HEK293 (cell line): Measurements from ENCODE around the gene PHACTR1.

Experiments
- CTCF ChIA-PET: fragments of 350-600 bp; formaldehyde crosslinking; extraction: SDS; loops from one replicate; lab custom pipeline; 2021; ENCODE audit warnings: antibody characterized with exemption; lab: Yijun Ruan, JAX
- POLR2A ChIA-PET: fragments of 300-600 bp; formaldehyde crosslinking; extraction: SDS; loops from one replicate; lab custom pipeline; 2020; ENCODE audit warnings: antibody characterized with exemption, inconsistent platforms; lab: Yijun Ruan, JAX
- H3K27ac ChIP-seq: fragments of 200-500 bp; sonication (Bioruptor generic); 2 replicates; pipeline ENCODE4 v1.5.1; 2014; ENCODE audit warnings: low read depth, low read length, control low read depth, inconsistent platforms; ENCODE audit errors: extremely low read depth
- H3K36me3 ChIP-seq, 2 experiments: fragments of 200-500 bp in 1 of 2; sonication (Bioruptor generic) in 1 of 2; 1 replicate in 1 of 2; 2 replicates in 1 of 2; pipeline ENCODE4 v1.5.1; 2014 to 2017; ENCODE audit warnings: inconsistent platforms in 2 of 2, low read length in 2 of 2; ENCODE audit not compliant: control insufficient read depth in 2 of 2, insufficient read depth in 1 of 2
- H3K4me1 ChIP-seq: fragments of 200-500 bp; sonication (Bioruptor generic); 2 replicates; pipeline ENCODE4 v1.5.1; 2014; ENCODE audit warnings: mild to moderate bottlenecking, low read length, inconsistent platforms; ENCODE audit not compliant: control insufficient read depth, insufficient read depth
- H3K4me3 ChIP-seq: 2 replicates; pipeline ENCODE4 v1.5.1; 2011; ENCODE audit warnings: low read depth, mild to moderate bottlenecking, control low read depth, low read length, moderate library complexity
- H3K9me3 ChIP-seq: fragments of 200-500 bp; sonication (Bioruptor generic); 2 replicates; pipeline ENCODE4 v1.5.1; 2014; ENCODE audit warnings: low read depth, low read length, inconsistent platforms; ENCODE audit not compliant: control insufficient read depth, insufficient read depth
- EGR2 ChIP-seq: fragments of 450-650 bp; formaldehyde crosslinking; IDR thresholded peaks from 2 replicates; pipeline ENCODE4 v1.5.1; 2016; ENCODE audit warnings: low read depth, missing biosample characterization, missing genetic modification characterization
- HOXA7 ChIP-seq: sonication (generic); formaldehyde crosslinking; IDR thresholded peaks from 2 replicates; pipeline ENCODE4 v1.8.1; 2022; ENCODE audit warnings: missing genetic modification reagents, borderline replicate concordance
- KLF7 ChIP-seq: fragments of 450-650 bp; formaldehyde crosslinking; IDR thresholded peaks from 2 replicates; pipeline ENCODE4 v1.5.1; 2016; ENCODE audit warnings: missing biosample characterization, missing genetic modification characterization, borderline replicate concordance
- PRDM1 ChIP-seq: fragments of 450-650 bp; formaldehyde crosslinking; IDR thresholded peaks from 2 replicates; pipeline ENCODE4; 2016; ENCODE audit warnings: missing biosample characterization, missing genetic modification characterization
- REST ChIP-seq: fragments of 450-650 bp; formaldehyde crosslinking; IDR thresholded peaks from 2 replicates; pipeline ENCODE4 v1.5.1; 2016; ENCODE audit warnings: missing biosample characterization, missing genetic modification characterization
- SCRT1 ChIP-seq: fragments of 450-650 bp; formaldehyde crosslinking; IDR thresholded peaks from 2 replicates; pipeline ENCODE4 v1.5.1; 2016; ENCODE audit warnings: missing biosample characterization, missing genetic modification characterization, borderline replicate concordance
- TRIM28 ChIP-seq: IDR thresholded peaks from 2 replicates; pipeline ENCODE4 v1.6.1; 2011; ENCODE audit warnings: low read length, control low read depth, borderline replicate concordance
- ZBTB10 ChIP-seq: fragments of 450-650 bp; formaldehyde crosslinking; IDR thresholded peaks from 2 replicates; pipeline ENCODE4 v1.5.1; 2016; ENCODE audit warnings: missing biosample characterization, missing genetic modification characterization
- ZEB2 ChIP-seq: fragments of 450-650 bp; formaldehyde crosslinking; IDR thresholded peaks from 2 replicates; pipeline ENCODE4 v1.5.1; 2016; ENCODE audit warnings: missing biosample characterization, missing genetic modification characterization
- ZFHX2 ChIP-seq: fragments of 450-650 bp; formaldehyde crosslinking; conservative IDR thresholded peaks from 2 replicates; pipeline ENCODE4 v1.5.1; 2016; ENCODE audit warnings: missing biosample characterization, missing genetic modification characterization
- ZIC2 ChIP-seq: fragments of 450-650 bp; formaldehyde crosslinking; IDR thresholded peaks from 2 replicates; pipeline ENCODE4 v1.5.1; 2016; ENCODE audit warnings: missing biosample characterization, missing genetic modification characterization
- ZNF140 ChIP-seq: fragments of 450-650 bp; formaldehyde crosslinking; IDR thresholded peaks from 2 replicates; pipeline ENCODE4 v1.5.1; 2016; ENCODE audit warnings: missing biosample characterization, missing genetic modification characterization
- ZNF174 ChIP-seq: fragments of 450-650 bp; formaldehyde crosslinking; IDR thresholded peaks from 2 replicates; pipeline ENCODE4 v1.5.0; 2017; ENCODE audit warnings: missing biosample characterization, mild to moderate bottlenecking, missing genetic modification characterization
- ZNF184 ChIP-seq: fragments of 450-650 bp; IDR thresholded peaks from 2 replicates; pipeline ENCODE4 v1.5.1; 2018; ENCODE audit warnings: missing biosample characterization, mild to moderate bottlenecking, missing genetic modification characterization
- ZNF248 ChIP-seq: fragments of 450-650 bp; formaldehyde crosslinking; IDR thresholded peaks from 2 replicates; pipeline ENCODE4 v1.5.1; 2017; ENCODE audit warnings: missing biosample characterization, missing genetic modification characterization
- ZNF311 ChIP-seq: fragments of 450-650 bp; formaldehyde crosslinking; IDR thresholded peaks from 2 replicates; pipeline ENCODE4 v1.5.1; 2017; ENCODE audit warnings: missing biosample characterization, missing genetic modification characterization, borderline replicate concordance
- ZNF324 ChIP-seq: fragments of 450-650 bp; formaldehyde crosslinking; IDR thresholded peaks from 2 replicates; pipeline ENCODE4 v1.5.1; 2016; ENCODE audit warnings: missing biosample characterization, missing genetic modification characterization
- ZNF391 ChIP-seq: fragments of 450-650 bp; formaldehyde crosslinking; IDR thresholded peaks from 2 replicates; pipeline ENCODE4 v1.5.1; 2016; ENCODE audit warnings: low read depth, missing biosample characterization, missing genetic modification characterization, borderline replicate concordance
- ZNF48 ChIP-seq: fragments of 450-650 bp; formaldehyde crosslinking; IDR thresholded peaks from 2 replicates; pipeline ENCODE4 v1.5.1; 2016; ENCODE audit warnings: missing biosample characterization, missing genetic modification characterization
- ZNF501 ChIP-seq: fragments of 450-650 bp; formaldehyde crosslinking; IDR thresholded peaks from 2 replicates; pipeline ENCODE4 v1.5.1; 2016; ENCODE audit warnings: missing biosample characterization, missing genetic modification characterization
- ZNF521 ChIP-seq: fragments of 450-650 bp; formaldehyde crosslinking; IDR thresholded peaks from 2 replicates; pipeline ENCODE4 v1.5.1; 2017; ENCODE audit warnings: missing biosample characterization, mild to moderate bottlenecking, missing genetic modification characterization
- ZNF544 ChIP-seq: fragments of 450-650 bp; formaldehyde crosslinking; IDR thresholded peaks from 2 replicates; pipeline ENCODE4 v1.5.0; 2017; ENCODE audit warnings: missing biosample characterization, missing genetic modification characterization
- ZNF585B ChIP-seq: fragments of 450-650 bp; formaldehyde crosslinking; IDR thresholded peaks from 2 replicates; pipeline ENCODE4 v1.5.1; 2016; ENCODE audit warnings: missing biosample characterization, missing genetic modification characterization
- ZNF843 ChIP-seq: fragments of 450-650 bp; formaldehyde crosslinking; IDR thresholded peaks from 2 replicates; pipeline ENCODE4 v1.5.1; 2016; ENCODE audit warnings: missing biosample characterization, missing genetic modification characterization
- ZSCAN30 ChIP-seq: fragments of 450-650 bp; IDR thresholded peaks from 2 replicates; pipeline ENCODE4 v1.5.1; 2018; ENCODE audit warnings: missing biosample characterization, mild to moderate bottlenecking, missing genetic modification characterization, moderate library complexity

The PHACTR1 gene

DNA sequence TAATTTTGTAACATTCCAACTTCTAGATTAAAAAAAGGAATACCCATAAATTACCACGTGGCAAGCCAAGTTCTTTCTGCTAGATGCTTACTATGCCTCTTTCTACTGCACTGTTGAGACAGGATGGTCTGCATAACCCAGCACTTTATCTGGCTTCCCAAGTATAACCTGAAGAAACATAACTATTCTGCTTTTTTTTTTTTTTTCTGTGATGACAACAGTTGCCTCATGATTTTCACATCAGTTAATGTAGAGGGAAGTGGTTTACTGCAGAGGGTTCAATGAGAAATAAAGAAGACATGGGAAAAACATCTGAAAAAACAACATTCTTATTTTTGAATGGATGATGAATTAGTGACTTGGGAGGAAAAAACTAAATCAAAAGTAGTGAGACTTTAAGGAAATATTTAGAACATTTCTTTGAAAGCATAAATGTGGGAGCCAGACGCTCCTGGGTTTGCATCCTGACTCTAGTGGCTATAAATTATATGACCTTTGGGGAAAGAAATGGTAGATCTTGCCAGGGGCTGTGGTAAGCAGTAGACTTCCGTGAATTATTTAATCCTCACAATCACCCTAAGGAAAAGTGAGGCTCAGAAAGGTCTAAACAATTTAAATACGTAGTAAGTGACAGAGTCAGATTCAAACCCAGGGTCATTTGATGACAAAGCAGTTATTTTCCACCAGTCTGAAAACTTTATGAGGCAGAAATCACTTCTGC, 230.7 kb downstream of the PHACTR1 start:
- TF ChIP-seq ZFHX2 (tag by site-specific recombination) (no peak), ZNF501 (tag by site-specific recombination) (no peak), SCRT1 (tag by site-specific recombination) (no peak), ZNF544 (no peak), ZNF174 (no peak), ZNF324 (no peak), ZNF585B (tag by site-specific recombination) (no peak)
- TF ChIP-seq, all 188 proteins: peak for 0
- Histone ChIP-seq H3K4me1 (no peaks in the 10 kb centered on the region), H3K27ac (no peak overlapping the region), H3K36me3 (no peaks in the 10 kb centered on the region), H3K4me3 (no peak overlapping the region), H3K9me3 (no peaks in the 10 kb centered on the region; the same call in 1 of the 2 replicates)
- CTCF ChIA-PET, result no interaction called here
- POLR2A ChIA-PET, result no interaction called here

- CTCF ChIA-PET, result no interaction called here
- TF ChIP-seq ZNF843 (tag by site-specific recombination) (no peak), REST (no peak), ZNF140 (no peak), ZBTB10 (tag by site-specific recombination) (no peak), ZNF521 (tag by site-specific recombination) (no peak), ZNF311 (tag by site-specific recombination) (no peak), ZNF391 (no peak), ZIC2 (tag by site-specific recombination) (no peak), ZEB2 (tag by site-specific recombination) (no peak), ZNF48 (tag by site-specific recombination) (no peak), ZSCAN30 (tag by site-specific recombination) (no peak), HOXA7 (no peak), ZNF184 (tag by site-specific recombination) (no peak), PRDM1 (tag by site-specific recombination) (no peak), TRIM28 (no peak), KLF7 (no peak), EGR2 (tag by site-specific recombination) (no peak), ZNF248 (tag by site-specific recombination) (no peak)
- Histone ChIP-seq H3K4me1 (no peaks in the 10 kb centered on the region), H3K9me3 (no peaks in the 10 kb centered on the region; the same call in 1 of the 2 replicates), H3K4me3 (no peak overlapping the region), H3K27ac (no peak overlapping the region), H3K36me3 (no peaks in the 10 kb centered on the region)
- POLR2A ChIA-PET, result no interaction called here
Measured at GRCh38 chr6:12947967-12948366, 231.4 kb downstream of the PHACTR1 start.
